Measurements from ENCODE around the gene FANCI. TPM values are rescaled to one million over a fixed set of nuclear protein-coding genes. Genes with fewer than 3 reads are reported as not detected.

Gene FANCI
- total RNA-seq, 1 donor from 2014 or later: 7.8 TPM

GRCh38 chr15:89316504-89316903 is 72.7 kb downstream of the FANCI start:
- Histone ChIP-seq H3K36me3 (peaks cover 67% of the 10 kb centered on the region), H3K9me3 (no peaks in the 10 kb centered on the region), H3K27me3 (ENCODE audit: low read depth) (no peaks in the 10 kb centered on the region), H3K4me3 (no peak overlapping the region), H3K27ac (no peak overlapping the region), H3K4me1 (peaks cover 9% of the 10 kb centered on the region)
- ATAC-seq (no peak), DNase-seq (no peak)
- intact Hi-C loops (cut with DNase I): no loop called here
- no peak for TF ChIP-seq CTCF (IDR thresholded peaks at IDR 0.05)

GRCh38 chr15:89317186-89317720 is 73.5 kb downstream of the FANCI start:
- intact Hi-C loops (cut with DNase I): no loop called here
- DNase-seq (no peak), ATAC-seq (no peak)
- TF ChIP-seq CTCF (IDR thresholded peaks at IDR 0.05): no peak
- no peaks in the 10 kb centered on the region for H3K9me3 ChIP-seq
- no peak overlapping the region for H3K4me3 ChIP-seq
- peaks cover 75% of the 10 kb centered on the region for H3K36me3 ChIP-seq
- H3K27ac ChIP-seq: no peak overlapping the region
- H3K27me3 ChIP-seq (ENCODE audit: low read depth): no peaks in the 10 kb centered on the region
- peaks cover 9% of the 10 kb centered on the region for H3K4me1 ChIP-seq

- TF ChIP-seq CTCF (IDR thresholded peaks at IDR 0.05): no peak
- peaks cover 99% of the 10 kb centered on the region for H3K36me3 ChIP-seq
- intact Hi-C loops (cut with DNase I): no loop called here
These were observed 75.9 kb downstream of the FANCI start for GRCh38 chr15:89319678-89320077.

GRCh38 chr15:89320200-89320599 is 76.4 kb downstream of the FANCI start:
- Histone ChIP-seq H3K4me3 (no peak overlapping the region), H3K4me1 (peaks cover 9% of the 10 kb centered on the region), H3K27ac (no peak overlapping the region), H3K27me3 (ENCODE audit: low read depth) (no peaks in the 10 kb centered on the region), H3K36me3 (peaks cover 97% of the 10 kb centered on the region), H3K9me3 (no peaks in the 10 kb centered on the region)
- intact Hi-C loops (cut with DNase I): no loop called here
- TF ChIP-seq CTCF (IDR thresholded peaks at IDR 0.05): no peak
- no peak for ATAC-seq
- no peak for DNase-seq

More at GRCh38 chr15:89319678-89320077, 75.9 kb downstream of the FANCI start:
- ATAC-seq: no peak
- DNase-seq: no peak
- Histone ChIP-seq H3K9me3 (no peaks in the 10 kb centered on the region), H3K4me1 (peaks cover 9% of the 10 kb centered on the region), H3K4me3 (no peak overlapping the region), H3K27me3 (ENCODE audit: low read depth) (no peaks in the 10 kb centered on the region), H3K27ac (no peak overlapping the region)

- intact Hi-C loops (cut with DNase I): no loop called here
- ATAC-seq (peak in 1 of 2 donors; percentile 21), DNase-seq (no peak)
- H3K36me3 ChIP-seq: peaks cover 97% of the 10 kb centered on the region
- no peak for TF ChIP-seq CTCF (IDR thresholded peaks at IDR 0.05)
- no peaks in the 10 kb centered on the region for H3K27me3 ChIP-seq (ENCODE audit: low read depth)
- H3K27ac ChIP-seq: no peak overlapping the region
- no peaks in the 10 kb centered on the region for H3K9me3 ChIP-seq
- no peak overlapping the region for H3K4me3 ChIP-seq
- no peaks in the 10 kb centered on the region for H3K4me1 ChIP-seq
These were observed 78.0 kb downstream of the FANCI start for GRCh38 chr15:89321521-89322410.

Measured in lower lobe of right lung (tissue), 2 donors.